ENCODE data around the gene SNX8.

The SNX8 gene

DNA sequence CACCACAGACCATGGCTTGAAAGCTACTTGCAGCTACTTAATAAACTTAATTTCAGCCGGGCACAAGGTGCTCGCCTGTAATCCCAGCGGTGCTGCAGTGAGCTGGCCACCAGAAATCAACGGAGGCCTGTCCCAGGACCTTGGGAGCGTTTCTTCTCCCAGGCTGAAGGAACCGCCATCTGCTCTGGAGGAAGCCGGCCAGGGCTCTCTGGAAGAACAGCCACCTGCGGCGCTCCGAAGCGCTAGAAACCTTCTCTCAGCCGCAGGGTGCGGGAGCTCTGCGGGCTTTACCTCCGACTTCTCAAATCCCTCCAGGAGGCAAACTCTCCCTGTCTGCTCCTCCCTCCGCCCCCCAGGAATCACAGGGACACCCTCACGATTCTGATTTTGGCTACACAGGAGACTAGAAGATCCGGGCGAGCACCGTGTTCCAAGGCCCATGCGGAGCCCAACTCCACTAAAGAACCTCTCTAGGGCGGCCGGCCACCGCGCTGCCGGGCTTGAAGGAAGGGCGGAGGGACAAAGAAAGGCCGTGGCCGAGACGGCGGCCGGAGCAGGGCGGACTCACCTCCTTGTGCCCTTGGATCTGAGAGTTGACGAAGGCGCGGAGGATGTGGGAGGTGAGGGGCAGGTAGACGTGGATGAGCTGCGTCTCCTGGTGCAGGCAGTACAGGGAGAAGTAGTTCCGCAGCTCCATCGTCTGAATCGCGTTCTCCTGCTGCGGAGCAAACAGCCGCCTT, 57.8 kb downstream of the SNX8 start:
- no peak for TF ChIP-seq CTCF (IDR thresholded peaks at IDR 0.05; ENCODE audit: insufficient read depth, low read depth, low read length, missing control alignments)
- no peak for DNase-seq (ENCODE audit: low read depth)
- H3K4me3 ChIP-seq (ENCODE audit: low read length): no peak overlapping the region

- peak; percentile 36 for DNase-seq (ENCODE audit: low read depth)
- H3K4me3 ChIP-seq (ENCODE audit: low read length): no peak overlapping the region
- TF ChIP-seq CTCF (IDR thresholded peaks at IDR 0.05; ENCODE audit: insufficient read depth, low read depth, low read length, missing control alignments): no peak
Measured at GRCh38 chr7:2255145-2256139, 58.8 kb downstream of the SNX8 start.

DNA sequence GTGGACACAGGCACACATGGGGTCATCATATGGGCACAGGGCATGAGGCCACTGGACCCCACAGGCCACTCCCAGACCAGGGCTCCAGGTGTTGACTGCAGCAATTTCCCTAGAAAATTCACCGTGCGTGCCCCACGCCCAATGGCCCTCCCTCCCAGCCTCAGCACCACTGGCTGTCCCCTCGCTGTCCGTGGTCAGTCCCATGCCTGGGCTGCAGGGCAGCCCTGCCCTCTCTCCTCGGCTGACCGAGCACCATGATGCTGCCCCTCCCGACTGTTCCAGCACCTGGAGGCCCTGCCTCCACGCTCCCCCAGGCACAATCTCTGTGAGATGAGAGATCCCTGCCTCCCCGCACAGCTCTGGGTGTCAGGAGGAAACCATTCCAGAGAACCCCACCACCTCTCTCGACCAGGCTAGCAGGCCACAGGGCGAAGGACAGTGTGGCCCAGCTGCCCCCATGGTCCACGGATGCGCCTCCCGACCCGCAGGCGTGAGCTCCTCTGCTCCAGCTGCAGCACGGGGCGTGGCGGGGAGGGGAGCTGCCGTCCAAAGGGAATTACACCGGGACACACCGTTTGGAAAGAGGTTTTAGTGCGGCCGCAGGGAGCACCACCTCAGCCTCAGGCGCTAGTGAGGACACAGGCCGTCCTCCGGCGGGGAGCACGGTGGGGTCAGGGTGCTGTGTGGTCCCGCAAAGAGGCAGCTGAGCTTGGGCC, 59.7 kb downstream of the SNX8 start:
- no peak overlapping the region for H3K4me3 ChIP-seq (ENCODE audit: low read length)
- no peak for TF ChIP-seq CTCF (IDR thresholded peaks at IDR 0.05; ENCODE audit: insufficient read depth, low read depth, low read length, missing control alignments)

GRCh38 chr7:2253525-2254244, 60.6 kb downstream of the SNX8 start:
- no peak for DNase-seq (ENCODE audit: low read depth)
- H3K4me3 ChIP-seq (ENCODE audit: low read length): no peak overlapping the region

More for the DNA sequence above, 59.7 kb downstream of the SNX8 start:
- DNase-seq (ENCODE audit: low read depth): no peak

GRCh38 chr7:2253021-2253420, 61.2 kb downstream of the SNX8 start:
- TF ChIP-seq CTCF (IDR thresholded peaks at IDR 0.05; ENCODE audit: insufficient read depth, low read depth, low read length, missing control alignments): no peak
- H3K4me3 ChIP-seq (ENCODE audit: low read length): no peak overlapping the region
- no peak for DNase-seq (ENCODE audit: low read depth)

More at GRCh38 chr7:2253525-2254244, 60.6 kb downstream of the SNX8 start:
- no peak for TF ChIP-seq CTCF (IDR thresholded peaks at IDR 0.05; ENCODE audit: insufficient read depth, low read depth, low read length, missing control alignments)
